HFF-Myc (cell line): ENCODE data around the gene DZIP1.

Experiments
- DNase-seq: peaks from one replicate; pipeline ENCODE4 v3.0.0-alpha.2; 2011; ENCODE audit warnings: low read depth; ENCODE audit errors: extremely low read depth
- H3K4me3 ChIP-seq: replicated peaks from 2 replicates; pipeline ENCODE4 v1.5.1; 2011; ENCODE audit warnings: low read depth, mild to moderate bottlenecking, control low read depth, low read length
- CTCF ChIP-seq: IDR thresholded peaks from 2 replicates; pipeline ENCODE4 v1.5.1; 2012; ENCODE audit warnings: mild to moderate bottlenecking, low read depth, low read length, control low read depth; ENCODE audit errors: missing control alignments

DZIP1 gene

GRCh38 chr13:95643571-95643935 lies 953 bp downstream of the DZIP1 start:
- TF ChIP-seq CTCF, result no peak
- no peak for DNase-seq
- peak overlapping the region; percentile 81 for H3K4me3 ChIP-seq

- no peak for DNase-seq
- peak overlapping the region; percentile 81 for H3K4me3 ChIP-seq
Measured at GRCh38 chr13:95642999-95643398, 1.5 kb downstream of the DZIP1 start.

GRCh38 chr13:95642028-95642621 lies 2.4 kb downstream of the DZIP1 start:
- no peak for DNase-seq
- H3K4me3 ChIP-seq, result peak overlapping the region; percentile 81
- TF ChIP-seq CTCF, result no peak

More at GRCh38 chr13:95642999-95643398, 1.5 kb downstream of the DZIP1 start:
- TF ChIP-seq CTCF, result no peak

- peak overlapping the region; percentile 81 for H3K4me3 ChIP-seq
- TF ChIP-seq CTCF, result no peak
- no peak for DNase-seq
Measured at GRCh38 chr13:95641291-95642027, 3.0 kb downstream of the DZIP1 start.

- TF ChIP-seq CTCF, result no peak
- H3K4me3 ChIP-seq, result no peak overlapping the region
- DNase-seq, result no peak
Measured at GRCh38 chr13:95636853-95637252, 7.7 kb downstream of the DZIP1 start.

- no peak overlapping the region for H3K4me3 ChIP-seq
- no peak for TF ChIP-seq CTCF
- no peak for DNase-seq
Measured at GRCh38 chr13:95630593-95630992, 13.9 kb downstream of the DZIP1 start.
